Measurements from ENCODE around the gene SLC25A13. TPM values are rescaled to one million over a fixed set of nuclear protein-coding genes. Genes with fewer than 3 reads are reported as not detected.

The SLC25A13 gene
- total and polyA plus RNA-seq, 2 of the 8 experiments (the other 6 are each of a cell fraction or from before 2014, with no cell fraction given), result 30.8 to 85.4 TPM

DNA sequence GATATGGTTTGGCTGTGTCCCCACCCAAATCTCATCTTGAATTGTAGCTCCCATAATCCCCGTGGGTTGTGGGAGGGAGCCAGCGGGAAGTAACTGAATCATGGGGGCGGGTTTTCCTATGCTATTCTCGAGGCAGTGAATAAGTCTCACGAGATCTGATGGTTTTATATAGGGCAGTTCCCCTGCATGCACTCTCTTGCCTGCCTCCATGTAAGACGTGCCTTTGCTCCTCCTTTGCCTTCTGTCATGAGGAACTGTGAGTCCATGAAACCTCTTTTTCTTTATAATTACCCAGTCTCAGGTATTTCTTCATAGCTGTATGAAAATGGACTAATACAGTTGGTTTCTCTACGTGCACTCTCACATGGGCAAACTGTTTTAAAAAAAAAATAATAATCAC, 207.7 kb downstream of the SLC25A13 start:
- H3K23ac ChIP-seq (ENCODE audit: insufficient read length), result no peak overlapping the region
- no peak overlapping the region for H2BK120ac ChIP-seq (replicated peaks; ENCODE audit: low read depth, low read length)
- no peak overlapping the region for H3K4me3 ChIP-seq (ENCODE audit: extremely low read depth in 1 of 4, insufficient read depth in 2 of 4, low read depth in 3 of 4, low read length in 4 of 4)
- H3K14ac ChIP-seq (ENCODE audit: insufficient read length), result no peak overlapping the region
- no peak overlapping the region for H3K18ac ChIP-seq (ENCODE audit: extremely low read depth, low read length)
- no peak overlapping the region for H4K5ac ChIP-seq (ENCODE audit: insufficient read length, low read depth, low read length)
- H3K27ac ChIP-seq (ENCODE audit: low read depth, low read length), result no peak overlapping the region
- no peaks in the 10 kb centered on the region for H3K27me3 ChIP-seq (replicated peaks in 1 of 4; ENCODE audit: control insufficient read depth in 3 of 4, extremely low read depth in 1 of 4, insufficient read depth in 3 of 4, low read length in 3 of 4)
- H3K9me3 ChIP-seq (ENCODE audit: insufficient read depth in 2 of 2, low read depth in 1 of 2, low read length in 1 of 2), result no peaks in the 10 kb centered on the region
- H3K9ac ChIP-seq (replicated peaks in 1 of 4; ENCODE audit: extremely low read depth in 1 of 4, low read depth in 3 of 4, low read length in 3 of 4), result no peak overlapping the region
- FAIRE-seq (no peak), DNase-seq (ENCODE audit: low read depth in 1 of 2, low spot score in 2 of 2) (no peak)
- H3K56ac ChIP-seq (replicated peaks; ENCODE audit: insufficient read length, low read depth, low read length), result no peak overlapping the region
- H3K4me1 ChIP-seq (replicated peaks in 1 of 4; ENCODE audit: control insufficient read depth in 3 of 4, insufficient read depth in 4 of 4, low read length in 3 of 4), result peaks cover 0 to 5% (median 0%) of the 10 kb centered on the region in 4 experiments; a peak in 3 of 7 replicates
- H3K79me1 ChIP-seq (ENCODE audit: low read depth, low read length), result no peaks in the 10 kb centered on the region
- no peaks in the 10 kb centered on the region for H3K23me2 ChIP-seq (ENCODE audit: low read depth, low read length)
- no peak overlapping the region for H2BK12ac ChIP-seq (ENCODE audit: low read depth, low read length)
- H2BK5ac ChIP-seq (ENCODE audit: low read depth, low read length), result no peak overlapping the region
- no peak overlapping the region for H2BK15ac ChIP-seq (ENCODE audit: low read length)
- H4K91ac ChIP-seq (replicated peaks; ENCODE audit: insufficient read length, low read length), result no peak overlapping the region
- H3K4me2 ChIP-seq (ENCODE audit: insufficient read depth in 1 of 2, low read depth in 2 of 2, low read length in 2 of 2), result no peak overlapping the region
- H2BK20ac ChIP-seq (ENCODE audit: low read length), result no peak overlapping the region
- CTCF ChIA-PET (ENCODE audit: partially characterized antibody), result interaction anchor here (1.0 to 1.2 kb wide), 2 partner anchors 16 to 300 kb away, joined by 3 to 4 read pairs; no protein-coding TSS in a partner anchor
- no peak overlapping the region for H3K4ac ChIP-seq (replicated peaks; ENCODE audit: insufficient read length, low read depth, low read length)
- no peak overlapping the region for H2AFZ ChIP-seq (ENCODE audit: low read length)
- POLR2A ChIA-PET (ENCODE audit: partially characterized antibody), result no interaction called here
- WGBS, 2 experiments (ENCODE audit: extremely low coverage in 1 of 2, insufficient coverage in 1 of 2, insufficient read length in 1 of 2, insufficient replicate concordance in 2 of 2, low coverage in 1 of 2, low lambda C conversion rate in 2 of 2, missing lambda C conversion rate in 1 of 2), result 87% methylated on average over 7 of the region's 7 CpGs; no CpG with 5 or more reads in 1 of the 2 experiments
- H2AK5ac ChIP-seq (ENCODE audit: low read depth, low read length), result no peak overlapping the region
- no peaks in the 10 kb centered on the region for H3K36me3 ChIP-seq (ENCODE audit: control insufficient read depth in 2 of 4, insufficient read depth in 4 of 4, low read length in 3 of 4)
- H3K79me2 ChIP-seq (ENCODE audit: control insufficient read depth in 1 of 2, insufficient read depth in 2 of 2, low read length in 2 of 2), result no peaks in the 10 kb centered on the region
- no peak overlapping the region for H4K8ac ChIP-seq (ENCODE audit: extremely low read depth, insufficient read depth, low read length)
- H4K20me1 ChIP-seq (replicated peaks in 1 of 2; ENCODE audit: control insufficient read depth in 1 of 2, insufficient read depth in 2 of 2, low read length in 2 of 2), result no peaks in the 10 kb centered on the region
- TF ChIP-seq GTF2F1 (IDR thresholded peaks at IDR 0.05; ENCODE audit: borderline replicate concordance, low read depth, low read length) (no peak), TAF7 (optimal IDR thresholded peaks at IDR 0.05; ENCODE audit: borderline replicate concordance, low read depth, low read length) (no peak), ATF3 (IDR thresholded peaks at IDR 0.05; ENCODE audit: insufficient read depth, low read depth, low read length) (no peak), SRF (IDR thresholded peaks at IDR 0.05; ENCODE audit: low read depth, low read length) (no peak), CEBPB (IDR thresholded peaks at IDR 0.05; ENCODE audit: low read depth, low read length) (no peak), CHD1 (IDR thresholded peaks at IDR 0.05; ENCODE audit: low read depth, low read length) (no peak), BCL11A (IDR thresholded peaks at IDR 0.05; ENCODE audit: low read depth in 2 of 2, low read length in 2 of 2) (no peak), JUN (IDR thresholded peaks at IDR 0.05; ENCODE audit: low read depth, low read length) (no peak), TBP (IDR thresholded peaks at IDR 0.05; ENCODE audit: low read depth, low read length) (no peak), RXRA (IDR thresholded peaks at IDR 0.05; ENCODE audit: insufficient read depth, low read depth, low read length) (no peak), USF2 (IDR thresholded peaks at IDR 0.05; ENCODE audit: low read length) (no peak), SIRT6 (IDR thresholded peaks at IDR 0.05; ENCODE audit: low read length) (no peak), RNF2 (IDR thresholded peaks at IDR 0.05; ENCODE audit: borderline replicate concordance, low read depth, low read length, missing control alignments, poor library complexity, severe bottlenecking) (no peak)

Data from H1 (cell line).